GM12878 (cell line): ENCODE measurements around the gene NOS3. TPM values are rescaled to one million over a fixed set of nuclear protein-coding genes. Genes with fewer than 3 reads are reported as not detected.

Source experiments
- ATAC-seq: fragments of 200-7000 bp; cut with Tn5 transposase; 3 replicates; pipeline ENCODE4 v1.9.1; 2020; ENCODE audit warnings: mild to moderate bottlenecking, moderate library complexity
- BruUV-seq: library from RNA; stranded (reverse); fragments of 400-500 nt; replicated peaks from 2 replicates; lab custom pipeline; 2021; lab: Mats Ljungman, UMichigan
- CTCF ChIA-PET: fragments of 300-600 bp; sonication (Branson Sonifier 250); formaldehyde crosslinking; extraction: SDS; loops from one replicate; lab custom pipeline; 2021; ENCODE audit warnings: inconsistent platforms; lab: Yijun Ruan, JAX
- POLR2A ChIA-PET: fragments of 350-600 bp; formaldehyde crosslinking; extraction: SDS; loops from one replicate; lab custom pipeline; 2021; ENCODE audit warnings: inconsistent platforms; lab: Charles Lee
- RAD21 ChIA-PET: fragments of 300-600 bp; sonication (Branson Sonifier 250); formaldehyde crosslinking; loops from one replicate; lab custom pipeline; 2023; ENCODE audit warnings: antibody characterized with exemption; ENCODE audit not compliant: unreplicated experiment; lab: Charles Lee
- SMC1A ChIA-PET: fragments of 300-600 bp; sonication (Branson Sonifier 250); formaldehyde crosslinking; loops from one replicate; lab custom pipeline; 2023; ENCODE audit not compliant: unreplicated experiment, uncharacterized antibody; lab: Charles Lee
- DNase-seq: peaks from one replicate; pipeline ENCODE4 v3.0.0-alpha.2; 2011; ENCODE audit warnings: low read depth, low spot score
- FAIRE-seq: peaks from 3 replicates; lab custom pipeline; 2011; peaks lifted over from hg19 to GRCh38; lab: Jason Lieb, UNC
- H2AFZ ChIP-seq: 2 replicates; pipeline ENCODE4 v1.6.0; 2011; ENCODE audit warnings: low read depth, low read length, control low read depth; ENCODE audit not compliant: control insufficient read depth
- H3K27ac ChIP-seq: 2 replicates; pipeline ENCODE4 v1.5.1; 2011; ENCODE audit warnings: control low read depth; ENCODE audit not compliant: control insufficient read depth, insufficient read depth
- H3K27me3 ChIP-seq, 2 experiments: replicated peaks in 1 of 2; 2 replicates each; pipeline versions ENCODE4 v1.6.0 to v1.6.1; 2011; ENCODE audit warnings: low read length in 1 of 2; ENCODE audit not compliant: control insufficient read depth in 2 of 2, insufficient read depth in 2 of 2
- H3K36me3 ChIP-seq, 2 experiments: 2 replicates each; pipeline ENCODE4 v1.5.1; 2011; ENCODE audit warnings: low read length in 1 of 2; ENCODE audit not compliant: control insufficient read depth in 2 of 2, insufficient read depth in 2 of 2
- H3K4me1 ChIP-seq: 2 replicates; pipeline ENCODE4 v1.6.1; 2011; ENCODE audit warnings: mild to moderate bottlenecking, low read length, moderate library complexity, mixed read lengths; ENCODE audit not compliant: control insufficient read depth, insufficient read depth
- H3K4me2 ChIP-seq: 2 replicates; pipeline ENCODE4 v1.6.0; 2011; ENCODE audit warnings: control low read depth; ENCODE audit not compliant: control insufficient read depth, insufficient read depth
- H3K4me3 ChIP-seq: fragments of 200-600 bp; sonication (generic); 2 replicates; pipeline ENCODE4 v1.5.1; 2016
- H3K79me2 ChIP-seq: 2 replicates; pipeline ENCODE4 v1.6.0; 2011; ENCODE audit warnings: low read length; ENCODE audit not compliant: control insufficient read depth, insufficient read depth
- H3K9ac ChIP-seq: 2 replicates; pipeline ENCODE4 v1.8.0; 2011; ENCODE audit warnings: low read length, control low read depth, mixed read lengths; ENCODE audit not compliant: control insufficient read depth, insufficient read depth
- H3K9me3 ChIP-seq: replicated peaks from 3 replicates; pipeline ENCODE4 v1.5.1; 2011; ENCODE audit warnings: mild to moderate bottlenecking, low read length; ENCODE audit not compliant: control insufficient read depth, insufficient read depth
- H4K20me1 ChIP-seq: 2 replicates; pipeline ENCODE4 v1.6.0; 2011; ENCODE audit not compliant: control insufficient read depth, insufficient read depth
- NR2C2 ChIP-seq: IDR thresholded peaks from 2 replicates; pipeline ENCODE4 v1.6.1; 2011; ENCODE audit warnings: borderline replicate concordance, low read depth; ENCODE audit not compliant: control insufficient read depth, insufficient read length
- PAX5 ChIP-seq: IDR thresholded peaks from 2 replicates; pipeline ENCODE4 v1.6.1; 2011; ENCODE audit warnings: low read depth, low read length, borderline replicate concordance
- SREBF2 ChIP-seq: IDR thresholded peaks from 2 replicates; pipeline ENCODE4 v1.6.1; 2012; ENCODE audit warnings: mild to moderate bottlenecking, low read length
- SUZ12 ChIP-seq: fragments of 200-600 bp; sonication (generic); IDR thresholded peaks from one replicate; pipeline ENCODE4 v1.6.1; 2018; ENCODE audit warnings: antibody characterized with exemption, mild to moderate bottlenecking; ENCODE audit not compliant: unreplicated experiment
- TBL1XR1 ChIP-seq: IDR thresholded peaks from 2 replicates; pipeline ENCODE4 v1.6.1; 2012; ENCODE audit warnings: low read depth, low read length, improper control_type of control experiment
- TCF7 ChIP-seq: IDR thresholded peaks from 2 replicates; pipeline ENCODE4 v1.6.1; 2014; ENCODE audit warnings: antibody characterized with exemption, borderline replicate concordance
- ZBED1 ChIP-seq: IDR thresholded peaks from 2 replicates; pipeline ENCODE4 v1.6.1; 2016; ENCODE audit warnings: borderline replicate concordance
- WGBS: methylation state at CpG from one replicate; pipeline ENCODE4 v1.1.6; 2016; ENCODE audit warnings: low lambda C conversion rate; ENCODE audit not compliant: insufficient replicate concordance, insufficient coverage; ENCODE audit errors: missing lambda C conversion rate; 5-methylcytosine and 5-hydroxymethylcytosine counted together
- in situ Hi-C: fragments of 300-500 bp; cut with MboI; formaldehyde crosslinking; loops from 9 replicates; pipeline ENCODE4 v1.14.3; 2018; ENCODE audit warnings: mixed read lengths
- intact Hi-C: fragments of 100-400 bp; cut with micrococcal nuclease; formaldehyde crosslinking; loops from one replicate; pipeline ENCODE4 v1.14.2; 2022; ENCODE audit not compliant: unreplicated experiment
- polyA plus RNA-seq, 11 experiments: library from polyadenylated mRNA; depleted of rRNA in 4 of 11; unstranded in 6 of 11; stranded (reverse) in 5 of 11; fragments of >200 nt; fragmentation: Nextera tagmentation in 4 of 11; fragmentation: Illumina TruSeq in 1 of 11; extraction: Ambion mirVana in 4 of 11; extraction: Trizol in 1 of 11; gene quantifications; 1 replicate in 1 of 11; 2 replicates in 10 of 11; pipeline versions ENCODE4 v1.2.1 to v1.2.3, GENCODE V29; 2011 to 2016; ENCODE audit warnings: inconsistent platforms in 2 of 11, missing spikeins in 2 of 11, low read depth in 1 of 11
- total RNA-seq, 4 experiments: library from RNA; depleted of rRNA in 3 of 4; stranded (reverse); fragments of >200 nt in 3 of 4; fragmentation: Illumina TruSeq in 1 of 4; extraction: Trizol in 1 of 4; gene quantifications; 2 replicates each; pipeline versions ENCODE4 v1.2.1 to v1.2.3, GENCODE V29; 2013 to 2021
- TF ChIP-seq, protein P1 (sequence below): fragments of 450-650 bp; IDR thresholded peaks from 2 replicates; pipeline ENCODE4 v1.6.1; 2017; ENCODE audit warnings: mild to moderate bottlenecking
- TF ChIP-seq, protein P2 (sequence below): IDR thresholded peaks from 2 replicates; pipeline ENCODE4 v1.6.1; 2011; ENCODE audit warnings: borderline replicate concordance, low read depth, mild to moderate bottlenecking, moderate library complexity, mixed read lengths, low read length; ENCODE audit not compliant: insufficient read depth; ENCODE audit errors: extremely low read length

The NOS3 gene
- total and polyA plus RNA-seq, 10 of the 15 experiments (the other 5 are each of a cell fraction or from before 2014, with no cell fraction given) = 0.06 to 0.92 (median 0.30) TPM; not detected in 3

DNA sequence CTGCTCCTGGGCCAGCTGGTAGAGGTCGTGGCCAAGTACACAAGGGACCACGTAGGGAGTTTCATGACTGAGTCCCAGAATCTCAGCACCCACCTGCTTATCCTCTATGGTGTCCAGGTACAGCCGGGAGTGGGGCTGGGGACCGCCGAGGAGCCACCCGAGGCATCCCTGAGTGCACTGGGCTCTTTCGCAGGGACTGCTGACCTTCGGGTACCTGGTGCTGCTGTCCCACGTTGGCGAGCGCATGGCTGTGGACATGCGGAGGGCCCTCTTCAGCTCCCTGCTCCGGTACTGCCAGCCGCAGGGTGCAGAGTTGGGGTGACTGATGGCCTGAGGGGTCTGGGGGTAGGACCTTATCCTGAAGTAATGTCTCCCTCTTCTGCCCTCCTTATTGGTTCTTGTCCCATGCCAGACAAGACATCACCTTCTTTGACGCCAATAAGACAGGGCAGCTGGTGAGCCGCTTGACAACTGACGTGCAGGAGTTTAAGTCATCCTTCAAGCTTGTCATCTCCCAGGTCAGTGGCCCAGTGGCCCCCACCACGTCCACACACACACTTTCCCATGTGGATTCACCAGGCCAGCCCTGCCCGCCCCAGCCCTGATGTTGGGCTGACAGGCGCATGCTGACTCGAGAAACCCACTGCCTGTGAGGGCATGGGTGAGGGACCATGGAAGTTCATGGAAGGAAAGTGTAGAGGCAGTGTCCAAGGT, 43.7 kb downstream of the NOS3 start (continued):
- no peak for TF ChIP-seq SUZ12
- TF ChIP-seq, protein P1, sequence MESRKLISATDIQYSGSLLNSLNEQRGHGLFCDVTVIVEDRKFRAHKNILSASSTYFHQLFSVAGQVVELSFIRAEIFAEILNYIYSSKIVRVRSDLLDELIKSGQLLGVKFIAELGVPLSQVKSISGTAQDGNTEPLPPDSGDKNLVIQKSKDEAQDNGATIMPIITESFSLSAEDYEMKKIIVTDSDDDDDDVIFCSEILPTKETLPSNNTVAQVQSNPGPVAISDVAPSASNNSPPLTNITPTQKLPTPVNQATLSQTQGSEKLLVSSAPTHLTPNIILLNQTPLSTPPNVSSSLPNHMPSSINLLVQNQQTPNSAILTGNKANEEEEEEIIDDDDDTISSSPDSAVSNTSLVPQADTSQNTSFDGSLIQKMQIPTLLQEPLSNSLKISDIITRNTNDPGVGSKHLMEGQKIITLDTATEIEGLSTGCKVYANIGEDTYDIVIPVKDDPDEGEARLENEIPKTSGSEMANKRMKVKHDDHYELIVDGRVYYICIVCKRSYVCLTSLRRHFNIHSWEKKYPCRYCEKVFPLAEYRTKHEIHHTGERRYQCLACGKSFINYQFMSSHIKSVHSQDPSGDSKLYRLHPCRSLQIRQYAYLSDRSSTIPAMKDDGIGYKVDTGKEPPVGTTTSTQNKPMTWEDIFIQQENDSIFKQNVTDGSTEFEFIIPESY = no peak

DNA sequence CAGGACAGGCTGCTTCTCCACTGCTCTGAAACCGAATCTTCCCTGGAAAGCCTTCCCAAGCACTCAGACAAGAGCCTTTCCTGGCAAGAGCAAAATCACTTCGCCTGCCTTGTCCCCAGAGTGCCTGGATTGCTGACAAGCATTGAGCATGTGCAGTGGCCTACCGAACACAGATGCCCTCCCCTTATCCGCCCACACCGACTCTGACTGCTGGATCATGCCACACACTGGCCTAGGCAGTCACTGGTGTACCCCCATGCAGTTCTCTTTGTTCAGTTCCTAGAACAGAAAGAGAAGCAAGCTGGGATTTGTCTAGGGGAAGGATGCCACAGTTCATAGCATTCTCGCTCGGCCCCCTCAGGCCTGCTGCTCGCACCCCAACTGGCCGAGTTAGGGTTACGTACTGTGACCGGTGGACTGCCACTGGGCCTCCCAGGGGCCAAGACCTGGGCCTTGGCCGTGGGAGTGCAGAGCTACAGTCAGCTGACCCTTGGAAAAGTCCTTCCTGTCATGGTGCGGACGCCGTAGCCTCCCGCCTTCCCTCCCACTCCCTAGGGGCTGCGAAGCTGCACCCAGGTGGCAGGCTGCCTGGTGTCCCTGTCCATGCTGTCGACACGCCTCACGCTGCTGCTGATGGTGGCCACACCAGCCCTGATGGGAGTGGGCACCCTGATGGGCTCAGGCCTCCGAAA, 44.4 kb downstream of the NOS3 start:
- Histone ChIP-seq H3K4me2 (no peak overlapping the region), H3K9me3 (no peaks in the 10 kb centered on the region), H3K27ac (no peak overlapping the region), H3K79me2 (no peaks in the 10 kb centered on the region), H3K9ac (no peak overlapping the region), H3K27me3 (no peaks in the 10 kb centered on the region), H3K4me1 (no peaks in the 10 kb centered on the region; the same call in 1 of the 2 replicates), H4K20me1 (no peaks in the 10 kb centered on the region), H2AFZ (no peak overlapping the region), H3K36me3 (peaks cover 0 to 3% of the 10 kb centered on the region in 2 experiments; a peak in 1 of 4 replicates), H3K4me3 (no peak overlapping the region)
- SMC1A ChIA-PET = no interaction called here
- 83% methylated on average over 17 of the region's 21 CpGs for WGBS
- ATAC-seq (no peak), FAIRE-seq (no peak), DNase-seq (no peak)
- RAD21 ChIA-PET = no interaction called here
- intact Hi-C loops = no loop called here
- CTCF ChIA-PET = no interaction called here
- in situ Hi-C loops = no loop called here
- BruUV-seq = no TSS peak
- TF ChIP-seq TBL1XR1 (no peak), ZBED1 (no peak), TCF7 (no peak), NR2C2 (no peak), PAX5 (no peak), SREBF2 (no peak)
- TF ChIP-seq, protein P2, sequence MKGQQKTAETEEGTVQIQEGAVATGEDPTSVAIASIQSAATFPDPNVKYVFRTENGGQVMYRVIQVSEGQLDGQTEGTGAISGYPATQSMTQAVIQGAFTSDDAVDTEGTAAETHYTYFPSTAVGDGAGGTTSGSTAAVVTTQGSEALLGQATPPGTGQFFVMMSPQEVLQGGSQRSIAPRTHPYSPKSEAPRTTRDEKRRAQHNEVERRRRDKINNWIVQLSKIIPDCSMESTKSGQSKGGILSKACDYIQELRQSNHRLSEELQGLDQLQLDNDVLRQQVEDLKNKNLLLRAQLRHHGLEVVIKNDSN = no peak
- POLR2A ChIA-PET = no interaction called here
